Measurements from ENCODE around the gene FCGBP.
"Not testable (repeated sequence)": the region's sequence is repeated elsewhere in the genome, so short reads cannot be mapped to it uniquely, and the experiment has no call there.

GRCh38 chr19:39885821-39886554 lies 48.4 kb downstream of the FCGBP start:
- not testable (repeated sequence) for TF ChIP-seq CTCF (conservative IDR thresholded peaks at IDR 0.05; ENCODE audit: low read depth, low read length); EZH2phosphoT487 (IDR thresholded peaks at IDR 0.05; ENCODE audit: borderline replicate concordance, low read length); EZH2 (IDR thresholded peaks at IDR 0.05; ENCODE audit: low read length, unreplicated experiment)
